NOMO-1 treated with dmso at 0.1 percent for 144 hours (cell line): ENCODE measurements around the gene RAPGEF3.

Source experiments
- DNase-seq: peaks from one replicate; lab custom pipeline; 2025; ENCODE audit not compliant: unreplicated experiment; lab: John Stamatoyannopoulos, UW

RAPGEF3 gene

GRCh38 chr12:47791351-47791746, 32.7 kb upstream of the RAPGEF3 start:
- no peak for DNase-seq

- no peak for DNase-seq
Measured at GRCh38 chr12:47790676-47791350, 32.1 kb upstream of the RAPGEF3 start.

GRCh38 chr12:47789712-47790489, 31.2 kb upstream of the RAPGEF3 start:
- no peak for DNase-seq

- no peak for DNase-seq
Measured at GRCh38 chr12:47789141-47789540, 30.5 kb upstream of the RAPGEF3 start.

GRCh38 chr12:47787596-47788319, 29.1 kb upstream of the RAPGEF3 start:
- no peak for DNase-seq

GRCh38 chr12:47786662-47787280, 28.1 kb upstream of the RAPGEF3 start:
- DNase-seq = no peak

- no peak for DNase-seq
Measured at GRCh38 chr12:47785887-47786661, 27.4 kb upstream of the RAPGEF3 start.

- DNase-seq = no peak
Measured at GRCh38 chr12:47785036-47785886, 26.6 kb upstream of the RAPGEF3 start.

- DNase-seq = no peak
Measured at GRCh38 chr12:47783821-47784819, 25.4 kb upstream of the RAPGEF3 start.

GRCh38 chr12:47783024-47783755, 24.5 kb upstream of the RAPGEF3 start:
- no peak for DNase-seq

GRCh38 chr12:47782372-47782770, 23.7 kb upstream of the RAPGEF3 start:
- DNase-seq = no peak

- no peak for DNase-seq
Measured at GRCh38 chr12:47781479-47782371, 23.0 kb upstream of the RAPGEF3 start.

GRCh38 chr12:47779943-47780504, 21.3 kb upstream of the RAPGEF3 start:
- DNase-seq = no peak

GRCh38 chr12:47779301-47779942, 20.7 kb upstream of the RAPGEF3 start:
- DNase-seq = peak; percentile 69

GRCh38 chr12:47778881-47779280, 20.2 kb upstream of the RAPGEF3 start:
- no peak for DNase-seq
